Peyer's patch (tissue), 4 donors: ENCODE results near the gene IQCE.

Source experiments
- CTCF ChIP-seq, 6 experiments: fragments of 450-650 bp in 4 of 6; fragments of 200-600 bp in 2 of 6; sonication (generic) in 1 of 6; IDR thresholded peaks; one replicate each; pipeline ENCODE4 v1.5.1; 2017 to 2019; ENCODE audit warnings: antibody characterized with exemption in 6 of 6, mild to moderate bottlenecking in 3 of 6, moderate library complexity in 1 of 6
- POLR2A ChIP-seq, 2 donors: fragments of 450-650 bp; IDR thresholded peaks; one replicate each; pipeline ENCODE4 v1.5.1; 2017; ENCODE audit warnings: antibody characterized with exemption in 2 of 2, mild to moderate bottlenecking in 2 of 2, moderate library complexity in 2 of 2

- TF ChIP-seq CTCF (IDR thresholded peaks at IDR 0.05) (no peak), POLR2A (IDR thresholded peaks at IDR 0.05) (no peak)
Observed at GRCh38 chr7:2613098-2613930, 54.5 kb downstream of the IQCE start.
